ENCODE results near the gene EPHX1. TPM values are rescaled to one million over a fixed set of nuclear protein-coding genes. Genes with fewer than 3 reads are reported as not detected.
A peak's percentile ranks its signal among the peaks of the same experiment; 100 is the strongest.

EPHX1 gene
- total and polyA plus RNA-seq, 2 of the 8 experiments (the other 6 are each of a cell fraction or from before 2014, with no cell fraction given), result 45.3 to 79.1 TPM

- Histone ChIP-seq H3K4me3 (ENCODE audit: extremely low read depth in 1 of 4, insufficient read depth in 2 of 4, low read depth in 3 of 4, low read length in 4 of 4) (no peak overlapping the region), H3K27ac (ENCODE audit: low read depth, low read length) (no peak overlapping the region), H4K5ac (ENCODE audit: insufficient read length, low read depth, low read length) (no peak overlapping the region), H2AFZ (ENCODE audit: low read length) (no peak overlapping the region), H2BK12ac (ENCODE audit: low read depth, low read length) (no peak overlapping the region), H3K23me2 (ENCODE audit: low read depth, low read length) (peaks cover 6% of the 10 kb centered on the region), H2BK15ac (ENCODE audit: low read length) (no peak overlapping the region), H2BK5ac (ENCODE audit: low read depth, low read length) (no peak overlapping the region), H3K23ac (ENCODE audit: insufficient read length) (no peak overlapping the region), H3K14ac (ENCODE audit: insufficient read length) (no peak overlapping the region), H3K9ac (replicated peaks in 1 of 4; ENCODE audit: extremely low read depth in 1 of 4, low read depth in 3 of 4, low read length in 3 of 4) (no peak overlapping the region), H3K4ac (replicated peaks; ENCODE audit: insufficient read length, low read depth, low read length) (no peak overlapping the region), H3K18ac (ENCODE audit: extremely low read depth, low read length) (no peak overlapping the region), H3K27me3 (replicated peaks in 1 of 4; ENCODE audit: control insufficient read depth in 3 of 4, extremely low read depth in 1 of 4, insufficient read depth in 3 of 4, low read length in 3 of 4) (no peaks in the 10 kb centered on the region; a peak in 1 of 7 replicates), H4K91ac (replicated peaks; ENCODE audit: insufficient read length, low read length) (no peak overlapping the region), H3K4me1 (replicated peaks in 1 of 4; ENCODE audit: control insufficient read depth in 3 of 4, insufficient read depth in 4 of 4, low read length in 3 of 4) (peaks cover 4 to 12% (median 9%) of the 10 kb centered on the region in 4 experiments; a peak in 5 of 7 replicates), H2AK5ac (ENCODE audit: low read depth, low read length) (no peak overlapping the region), H3K36me3 (ENCODE audit: control insufficient read depth in 2 of 4, insufficient read depth in 4 of 4, low read length in 3 of 4) (no peaks in the 10 kb centered on the region), H3K9me3 (ENCODE audit: insufficient read depth in 2 of 2, low read depth in 1 of 2, low read length in 1 of 2) (no peaks in the 10 kb centered on the region), H4K8ac (ENCODE audit: extremely low read depth, insufficient read depth, low read length) (no peak overlapping the region), H4K20me1 (replicated peaks in 1 of 2; ENCODE audit: control insufficient read depth in 1 of 2, insufficient read depth in 2 of 2, low read length in 2 of 2) (no peaks in the 10 kb centered on the region), H3K4me2 (ENCODE audit: insufficient read depth in 1 of 2, low read depth in 2 of 2, low read length in 2 of 2) (no peak overlapping the region), H3K56ac (replicated peaks; ENCODE audit: insufficient read length, low read depth, low read length) (no peak overlapping the region), H3K79me1 (ENCODE audit: low read depth, low read length) (no peaks in the 10 kb centered on the region), H3K79me2 (ENCODE audit: control insufficient read depth in 1 of 2, insufficient read depth in 2 of 2, low read length in 2 of 2) (no peaks in the 10 kb centered on the region), H2BK120ac (replicated peaks; ENCODE audit: low read depth, low read length) (no peak overlapping the region), H2BK20ac (ENCODE audit: low read length) (no peak overlapping the region)
- FAIRE-seq (peak; percentile 76), DNase-seq (ENCODE audit: low read depth in 1 of 2, low spot score in 2 of 2) (peak; percentile 67 to 86)
- ChIA-PET POLR2A (ENCODE audit: partially characterized antibody) (interaction anchor here (0.7 to 4.2 kb wide), 11 partner anchors 10 to 217 kb away, joined by 3 to 20 read pairs (median 4); partner anchors contain the start of genes ENAH and EPHX1), CTCF (ENCODE audit: partially characterized antibody) (interaction anchor here (0.6 to 8.9 kb wide), 63 partner anchors 8 to 330 kb away, joined by 3 to 229 read pairs (median 4); partner anchors contain the start of gene LEFTY1)
- WGBS, 2 experiments (ENCODE audit: extremely low coverage in 1 of 2, insufficient coverage in 1 of 2, insufficient read length in 1 of 2, insufficient replicate concordance in 2 of 2, low coverage in 1 of 2, low lambda C conversion rate in 2 of 2, missing lambda C conversion rate in 1 of 2), result 27% methylated on average over 5 of the region's 5 CpGs; no CpG with 5 or more reads in 1 of the 2 experiments
- TF ChIP-seq, protein P1, sequence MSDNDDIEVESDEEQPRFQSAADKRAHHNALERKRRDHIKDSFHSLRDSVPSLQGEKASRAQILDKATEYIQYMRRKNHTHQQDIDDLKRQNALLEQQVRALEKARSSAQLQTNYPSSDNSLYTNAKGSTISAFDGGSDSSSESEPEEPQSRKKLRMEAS (IDR thresholded peaks at IDR 0.05), result peak; percentile 48; the same call in 1 of the 2 replicates
- TF ChIP-seq RNF2 (IDR thresholded peaks at IDR 0.05; ENCODE audit: borderline replicate concordance, low read depth, low read length, missing control alignments, poor library complexity, severe bottlenecking) (no peak), ASH2L (IDR thresholded peaks at IDR 0.05; ENCODE audit: low read length) (peak; percentile 30), YY1 (IDR thresholded peaks at IDR 0.05; ENCODE audit: low read depth, low read length) (peak; percentile 95), RFX5 (IDR thresholded peaks at IDR 0.05; ENCODE audit: borderline replicate concordance, low read depth, low read length) (no peak), SP1 (IDR thresholded peaks at IDR 0.05; ENCODE audit: low read depth, low read length) (no peak), TBP (IDR thresholded peaks at IDR 0.05; ENCODE audit: low read depth, low read length) (peak; percentile 8; the same call in 1 of the 2 replicates), SIN3A (conservative IDR thresholded peaks at IDR 0.05 in 1 of 2, IDR thresholded peaks at IDR 0.05 in 1 of 2; ENCODE audit: low read depth in 1 of 2, low read length in 2 of 2) (peak in 1 of 2 experiments; percentile 66; a peak in 1 of 4 replicates), CREB1 (IDR thresholded peaks at IDR 0.05) (peak; percentile 39; the same call in 1 of the 2 replicates)
- TF ChIP-seq, protein P2, sequence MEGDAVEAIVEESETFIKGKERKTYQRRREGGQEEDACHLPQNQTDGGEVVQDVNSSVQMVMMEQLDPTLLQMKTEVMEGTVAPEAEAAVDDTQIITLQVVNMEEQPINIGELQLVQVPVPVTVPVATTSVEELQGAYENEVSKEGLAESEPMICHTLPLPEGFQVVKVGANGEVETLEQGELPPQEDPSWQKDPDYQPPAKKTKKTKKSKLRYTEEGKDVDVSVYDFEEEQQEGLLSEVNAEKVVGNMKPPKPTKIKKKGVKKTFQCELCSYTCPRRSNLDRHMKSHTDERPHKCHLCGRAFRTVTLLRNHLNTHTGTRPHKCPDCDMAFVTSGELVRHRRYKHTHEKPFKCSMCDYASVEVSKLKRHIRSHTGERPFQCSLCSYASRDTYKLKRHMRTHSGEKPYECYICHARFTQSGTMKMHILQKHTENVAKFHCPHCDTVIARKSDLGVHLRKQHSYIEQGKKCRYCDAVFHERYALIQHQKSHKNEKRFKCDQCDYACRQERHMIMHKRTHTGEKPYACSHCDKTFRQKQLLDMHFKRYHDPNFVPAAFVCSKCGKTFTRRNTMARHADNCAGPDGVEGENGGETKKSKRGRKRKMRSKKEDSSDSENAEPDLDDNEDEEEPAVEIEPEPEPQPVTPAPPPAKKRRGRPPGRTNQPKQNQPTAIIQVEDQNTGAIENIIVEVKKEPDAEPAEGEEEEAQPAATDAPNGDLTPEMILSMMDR (IDR thresholded peaks at IDR 0.05; ENCODE audit: control extremely low read depth in 1 of 3, insufficient read depth in 1 of 3, low read depth in 1 of 3, low read length in 3 of 3), result peak; percentile 92 to 98 (median 95)
Measured at GRCh38 chr1:225772323-225772768, 37.6 kb upstream of the EPHX1 start.
